GM23248 (cell line): ENCODE results near the gene DTNB. TPM values are rescaled to one million over a fixed set of nuclear protein-coding genes. Genes with fewer than 3 reads are reported as not detected.
"Not testable (repeated sequence)": the region's sequence is repeated elsewhere in the genome, so short reads cannot be mapped to it uniquely, and the experiment has no call there.

Experiments
- DNase-seq: peaks from one replicate; pipeline ENCODE4 v3.0.0-alpha.2; 2015
- H2AFZ ChIP-seq: fragments of 200-600 bp; sonication (generic); 2 replicates; pipeline ENCODE4 v1.6.1; 2016; ENCODE audit warnings: antibody characterized with exemption
- H3F3A ChIP-seq: fragments of 200-600 bp; sonication (generic); 2 replicates; pipeline ENCODE4 v1.6.1; 2016; ENCODE audit warnings: mild to moderate bottlenecking, antibody characterized with exemption, mixed run types; ENCODE audit not compliant: insufficient read depth
- H3K27ac ChIP-seq: fragments of 200-600 bp; sonication (generic); 2 replicates; pipeline ENCODE4 v1.5.1; 2016; ENCODE audit warnings: mild to moderate bottlenecking
- H3K27me3 ChIP-seq: fragments of 200-600 bp; sonication (generic); replicated peaks from 2 replicates; pipeline ENCODE4 v1.6.1; 2016; ENCODE audit warnings: mild to moderate bottlenecking; ENCODE audit not compliant: insufficient read depth
- H3K36me3 ChIP-seq: fragments of 200-600 bp; sonication (generic); 2 replicates; pipeline ENCODE4 v1.6.1; 2016; ENCODE audit warnings: low read depth, mild to moderate bottlenecking
- H3K4me1 ChIP-seq: fragments of 200-600 bp; sonication (generic); 2 replicates; pipeline ENCODE4 v1.6.1; 2016; ENCODE audit warnings: mild to moderate bottlenecking; ENCODE audit not compliant: insufficient read depth
- H3K4me2 ChIP-seq: fragments of 200-600 bp; sonication (generic); one replicate; pipeline ENCODE4 v1.6.1; 2016; ENCODE audit warnings: mild to moderate bottlenecking; ENCODE audit not compliant: unreplicated experiment
- H3K4me3 ChIP-seq: fragments of 200-600 bp; sonication (generic); 2 replicates; pipeline ENCODE4 v1.5.1; 2016; ENCODE audit warnings: mild to moderate bottlenecking
- H3K79me2 ChIP-seq: fragments of 200-600 bp; sonication (generic); 2 replicates; pipeline ENCODE4 v1.6.1; 2016; ENCODE audit warnings: mild to moderate bottlenecking; ENCODE audit not compliant: insufficient read depth
- H3K9ac ChIP-seq: fragments of 200-600 bp; sonication (generic); 2 replicates; pipeline ENCODE4 v1.6.1; 2016; ENCODE audit warnings: mild to moderate bottlenecking
- H3K9me2 ChIP-seq: fragments of 200-600 bp; sonication (generic); 2 replicates; pipeline ENCODE4 v1.6.1; 2016; ENCODE audit warnings: mixed run types, mild to moderate bottlenecking, moderate library complexity; ENCODE audit not compliant: insufficient read depth
- H3K9me3 ChIP-seq: fragments of 200-600 bp; sonication (generic); one replicate; pipeline ENCODE4 v1.6.1; 2017; ENCODE audit warnings: low read depth
- H4K20me1 ChIP-seq: fragments of 200-600 bp; sonication (generic); 2 replicates; pipeline ENCODE4 v1.6.0; 2016; ENCODE audit not compliant: insufficient read depth
- EZH2 ChIP-seq: fragments of 200-600 bp; sonication (generic); IDR thresholded peaks from 2 replicates; pipeline ENCODE4 v1.6.1; 2018; ENCODE audit warnings: antibody characterized with exemption, mild to moderate bottlenecking; ENCODE audit not compliant: insufficient read depth, poor library complexity, severe bottlenecking
- EZH2phosphoT487 ChIP-seq: fragments of 200-600 bp; sonication (generic); IDR thresholded peaks from 2 replicates; pipeline ENCODE4 v1.6.1; 2018; ENCODE audit warnings: antibody characterized with exemption, moderate library complexity, mild to moderate bottlenecking, low read depth; ENCODE audit not compliant: insufficient read depth
- WGBS, 2 experiments: methylation state at CpG; one replicate each; pipeline ENCODE4 v1.1.6; 2015 to 2017; ENCODE audit warnings: low lambda C conversion rate in 2 of 2, low coverage in 1 of 2; ENCODE audit errors: missing lambda C conversion rate in 2 of 2; 5-methylcytosine and 5-hydroxymethylcytosine counted together
- in situ Hi-C: fragments of 300-500 bp; cut with MboI; formaldehyde crosslinking; loops from 2 replicates; pipeline ENCODE4 v1.15.0; 2020
- polyA plus RNA-seq: library from polyadenylated mRNA; unstranded; fragments of >200 nt; fragmentation: Nextera tagmentation; extraction: Ambion mirVana; gene quantifications from 2 replicates; pipeline ENCODE4 v1.2.1, GENCODE V29; 2016
- total RNA-seq: library from RNA; depleted of rRNA; stranded (reverse); fragments of >200 nt; shearing (Covaris generic); gene quantifications from 2 replicates; pipeline ENCODE4 v1.2.3, GENCODE V29; 2014

DTNB gene
- total and polyA plus RNA-seq, 2 experiments from 2014 or later, result 1.1 to 4.0 TPM

DNA sequence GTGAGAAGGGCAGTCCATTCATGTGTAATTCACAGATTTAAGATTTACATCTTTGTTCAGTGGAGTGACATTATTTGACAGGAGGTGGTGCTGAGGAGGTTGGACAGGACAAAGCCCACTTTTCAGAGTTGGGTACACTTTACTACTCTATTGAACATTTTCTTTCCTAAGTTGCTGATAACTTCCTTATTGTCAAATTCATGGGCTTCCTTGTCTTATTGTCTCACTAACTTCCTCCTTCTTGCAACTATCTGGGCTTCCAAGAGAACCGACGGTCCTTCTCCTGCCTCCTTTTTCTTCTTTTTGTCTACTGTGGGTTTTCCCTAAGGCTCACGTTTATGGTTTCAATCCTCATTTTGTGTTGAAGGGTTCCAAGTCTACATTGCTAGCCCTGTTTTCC lies 263.9 kb downstream of the DTNB start:
- Histone ChIP-seq H3K79me2 (no peaks in the 10 kb centered on the region), H3K4me1 (no peaks in the 10 kb centered on the region), H3K27ac (no peak overlapping the region), H3K36me3 (no peaks in the 10 kb centered on the region), H3K4me3 (no peak overlapping the region), H3K9ac (no peak overlapping the region), H3K9me3 (no peaks in the 10 kb centered on the region), H2AFZ (no peak overlapping the region), H3K9me2 (no peaks in the 10 kb centered on the region), H3F3A (no peaks in the 10 kb centered on the region), H3K27me3 (no peaks in the 10 kb centered on the region), H4K20me1 (no peaks in the 10 kb centered on the region), H3K4me2 (no peak overlapping the region)
- WGBS, 2 experiments, result 50 to 53% methylated on average over 3 of the region's 3 CpGs
- no peak for DNase-seq
- TF ChIP-seq EZH2phosphoT487 (no peak), EZH2 (no peak)
- in situ Hi-C loops, result no loop called here

DNA sequence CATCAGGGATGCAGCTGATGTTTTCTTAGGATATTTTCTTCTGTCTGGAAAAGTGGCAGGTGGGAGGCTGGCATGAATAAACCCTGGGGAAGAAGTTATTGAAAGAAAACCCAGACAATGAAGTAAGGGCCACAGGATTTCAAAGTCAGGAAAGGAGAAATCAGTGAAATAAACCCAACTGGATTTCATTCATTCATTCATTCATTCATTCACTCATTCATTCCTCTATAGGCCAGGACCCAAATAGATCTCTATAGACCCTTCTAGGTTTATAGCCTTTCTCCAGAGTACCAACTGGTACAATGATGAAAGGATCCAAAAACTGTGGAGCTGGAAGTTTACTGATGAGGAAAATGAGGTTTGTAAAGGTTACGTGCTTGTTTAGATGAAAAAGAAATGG lies 264.3 kb downstream of the DTNB start:
- Histone ChIP-seq H3K4me1 (no peaks in the 10 kb centered on the region), H3F3A (no peaks in the 10 kb centered on the region), H3K27ac (no peak overlapping the region), H3K9me3 (no peaks in the 10 kb centered on the region), H2AFZ (no peak overlapping the region), H4K20me1 (no peaks in the 10 kb centered on the region), H3K36me3 (no peaks in the 10 kb centered on the region), H3K9ac (no peak overlapping the region), H3K4me2 (no peak overlapping the region), H3K79me2 (no peaks in the 10 kb centered on the region), H3K9me2 (no peaks in the 10 kb centered on the region), H3K4me3 (no peak overlapping the region), H3K27me3 (no peaks in the 10 kb centered on the region)
- TF ChIP-seq EZH2, result no peak
- no peak for TF ChIP-seq EZH2phosphoT487
- 88 to 91% methylated on average over 1 of the region's 1 CpG for WGBS, 2 experiments
- no peak for DNase-seq
- in situ Hi-C loops, result no loop called here

DNA sequence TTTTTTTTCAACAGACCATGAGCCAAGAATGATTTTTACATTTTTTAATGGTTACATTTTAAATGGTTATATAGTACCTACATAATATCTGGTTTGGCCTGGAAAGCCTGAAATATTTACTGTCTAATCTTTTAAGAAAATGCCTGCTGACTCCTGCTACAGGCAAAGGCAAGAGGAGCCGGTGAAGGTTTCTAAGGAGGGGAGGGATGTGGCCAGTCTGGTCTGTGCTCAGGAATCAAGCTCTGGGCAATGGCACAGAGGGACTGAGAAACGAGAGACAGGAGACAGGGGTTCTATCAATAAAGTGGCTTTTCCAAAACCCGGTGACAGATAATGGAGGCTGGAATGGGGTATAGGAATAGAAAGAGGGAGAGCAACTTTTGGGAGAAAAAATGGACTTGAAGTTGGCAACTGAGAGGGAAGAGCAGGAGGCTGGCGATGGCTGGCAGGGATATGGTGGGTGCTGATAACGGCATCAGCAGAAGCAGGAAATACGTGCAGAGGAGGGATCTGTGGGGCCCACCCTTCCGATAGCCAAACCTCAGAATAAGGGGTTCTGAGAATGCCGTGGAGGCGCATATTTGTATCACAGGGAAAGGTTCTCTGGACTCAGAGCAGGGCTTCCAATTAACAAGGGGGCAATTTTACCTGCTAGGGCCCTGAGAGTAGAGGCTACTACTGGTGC lies 267.6 kb downstream of the DTNB start:
- H3F3A ChIP-seq, result no peaks in the 10 kb centered on the region
- H3K4me2 ChIP-seq, result no peak overlapping the region
- in situ Hi-C loops, result no loop called here
- H3K79me2 ChIP-seq, result no peaks in the 10 kb centered on the region
- no peak for TF ChIP-seq EZH2phosphoT487
- no peak for TF ChIP-seq EZH2
- H2AFZ ChIP-seq, result no peak overlapping the region
- H3K27me3 ChIP-seq, result no peaks in the 10 kb centered on the region
- no peaks in the 10 kb centered on the region for H3K4me1 ChIP-seq
- no peak overlapping the region for H3K4me3 ChIP-seq
- WGBS, 2 experiments, result 85 to 88% methylated on average over 9 of the region's 9 CpGs
- H3K27ac ChIP-seq, result no peak overlapping the region
- no peak for DNase-seq
- no peaks in the 10 kb centered on the region for H3K9me3 ChIP-seq
- no peaks in the 10 kb centered on the region for H4K20me1 ChIP-seq
- no peak overlapping the region for H3K9ac ChIP-seq
- no peaks in the 10 kb centered on the region for H3K9me2 ChIP-seq
- H3K36me3 ChIP-seq, result no peaks in the 10 kb centered on the region

DNA sequence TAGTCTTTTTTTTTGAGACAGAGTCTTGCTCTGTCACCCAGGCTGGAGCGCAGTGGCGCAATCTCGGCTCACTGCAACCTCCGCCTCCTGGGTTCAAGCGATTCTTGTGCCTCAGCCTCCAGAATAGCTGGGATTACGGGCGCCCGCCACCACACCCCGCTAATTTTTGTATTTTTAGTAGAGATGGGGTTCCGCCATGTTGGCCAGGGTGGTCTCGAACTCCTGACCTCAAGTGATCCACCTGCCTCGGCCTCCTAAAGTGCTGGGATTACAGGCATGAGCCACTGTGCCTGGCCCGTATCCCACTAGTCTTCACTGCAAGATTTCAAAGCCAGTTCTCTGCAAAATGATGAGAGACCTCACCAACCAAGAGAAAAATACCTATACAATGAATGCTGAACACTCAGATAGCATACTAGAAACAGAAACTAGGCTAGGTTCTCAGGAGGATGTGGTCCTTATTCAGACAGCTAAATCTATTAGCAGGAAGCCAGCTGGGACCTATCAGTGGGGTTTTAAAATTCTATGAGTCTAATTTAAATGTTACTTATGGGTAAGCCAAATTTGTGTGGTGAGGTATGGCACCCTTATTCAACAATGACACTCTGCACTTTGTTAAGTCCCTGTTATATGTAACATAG lies 270.1 kb downstream of the DTNB start:
- H2AFZ ChIP-seq, H3K27me3 ChIP-seq, H3K9ac ChIP-seq, H3K4me1 ChIP-seq, DNase-seq, H3K4me3 ChIP-seq, H4K20me1 ChIP-seq, H3K79me2 ChIP-seq, H3K9me2 ChIP-seq, H3K27ac ChIP-seq, H3K4me2 ChIP-seq, H3K9me3 ChIP-seq, H3F3A ChIP-seq, H3K36me3 ChIP-seq, in situ Hi-C loops: not testable (repeated sequence)
- 83 to 85% methylated on average over 13 of the region's 13 CpGs for WGBS, 2 experiments

DNA sequence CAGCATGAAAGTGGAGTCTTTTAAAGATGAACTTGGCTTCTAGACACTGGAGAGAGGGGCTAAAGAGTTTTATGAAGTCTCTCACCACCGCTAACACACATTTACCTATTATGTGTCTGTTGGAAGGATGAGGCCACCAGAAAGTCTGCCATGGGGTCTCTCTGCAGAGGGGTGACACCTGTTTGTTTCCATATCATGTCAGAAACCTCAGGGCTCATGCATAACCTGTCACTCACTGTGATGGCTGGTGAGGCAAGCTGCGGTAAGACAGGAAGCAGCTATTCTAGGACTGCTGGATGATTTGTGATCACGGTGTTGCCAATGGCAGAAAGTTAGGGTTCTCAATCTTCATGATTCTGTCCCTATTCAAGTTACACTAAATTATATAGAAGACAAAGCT lies 270.9 kb downstream of the DTNB start:
- Histone ChIP-seq H3K36me3 (no peaks in the 10 kb centered on the region), H3K4me2 (no peak overlapping the region), H3K27me3 (no peaks in the 10 kb centered on the region), H3K27ac (no peak overlapping the region), H4K20me1 (no peaks in the 10 kb centered on the region), H3K9me2 (no peaks in the 10 kb centered on the region), H3K4me1 (no peaks in the 10 kb centered on the region), H3K79me2 (no peaks in the 10 kb centered on the region), H3F3A (no peaks in the 10 kb centered on the region), H3K9ac (no peak overlapping the region), H3K4me3 (no peak overlapping the region), H3K9me3 (no peaks in the 10 kb centered on the region), H2AFZ (no peak overlapping the region)
- no peak for TF ChIP-seq EZH2
- TF ChIP-seq EZH2phosphoT487, result no peak
- DNase-seq, result no peak
- in situ Hi-C loops, result no loop called here
- 96% methylated on average over 3 of the region's 3 CpGs for WGBS, 2 experiments
